Tibial nerve (tissue), 4 donors: ENCODE data around the gene DIPK2A. TPM values are rescaled to one million over a fixed set of nuclear protein-coding genes. Genes with fewer than 3 reads are reported as not detected.

Experiments used
- DNase-seq, 2 donors: peaks; one replicate each; pipeline ENCODE4 v3.0.0-alpha.2; 2019; ENCODE audit warnings: low spot score in 2 of 2
- H3K27ac ChIP-seq, 4 donors: fragments of 200-600 bp; sonication (generic) in 3 of 4; one replicate each; pipeline ENCODE4 v1.5.1; 2017 to 2019; ENCODE audit warnings: mild to moderate bottlenecking in 1 of 4
- H3K27me3 ChIP-seq, 2 donors: fragments of 200-600 bp; sonication (generic) in 1 of 2; one replicate each; pipeline versions ENCODE4 v1.5.1 to v1.6.0; 2017 to 2019
- H3K36me3 ChIP-seq, 3 donors: fragments of 200-600 bp; sonication (generic); one replicate each; pipeline ENCODE4 v1.5.1; 2018 to 2019
- H3K4me1 ChIP-seq, 4 donors: fragments of 200-600 bp; sonication (generic) in 3 of 4; one replicate each; pipeline ENCODE4 v1.5.1; 2017 to 2019
- H3K4me3 ChIP-seq, 4 donors: fragments of 200-600 bp; sonication (generic) in 3 of 4; one replicate each; pipeline ENCODE4 v1.5.1; 2017 to 2019; ENCODE audit warnings: mild to moderate bottlenecking in 1 of 4, moderate library complexity in 1 of 4
- H3K9me3 ChIP-seq, 4 donors: fragments of 200-600 bp; sonication (generic) in 3 of 4; one replicate each; pipeline ENCODE4 v1.5.1; 2017 to 2019
- EP300 ChIP-seq, 2 donors: sonication (generic); formaldehyde crosslinking; IDR thresholded peaks; one replicate each; pipeline ENCODE4 v1.6.1; 2017; ENCODE audit warnings: antibody characterized with exemption in 2 of 2, mild to moderate bottlenecking in 1 of 2
- POLR2A ChIP-seq, 2 donors: fragments of 450-650 bp; IDR thresholded peaks; one replicate each; pipeline ENCODE4 v1.6.1; 2017; ENCODE audit warnings: antibody characterized with exemption in 2 of 2, mild to moderate bottlenecking in 2 of 2, moderate library complexity in 2 of 2
- WGBS, 2 donors: methylation state at CpG; one replicate each; pipeline ENCODE4 v1.1.5; 2018; 5-methylcytosine and 5-hydroxymethylcytosine counted together
- total RNA-seq, 4 donors: library from RNA; depleted of rRNA; stranded (reverse); fragments of >200 nt; gene quantifications; one replicate each; pipeline ENCODE4 v1.1.0, GENCODE V29; 2016
- TF ChIP-seq, protein P1 (sequence below), 5 experiments: fragments of 200-600 bp in 3 of 5; fragments of 450-650 bp in 2 of 5; sonication (generic) in 3 of 5; IDR thresholded peaks; one replicate each; pipeline ENCODE4 v1.5.1; 2016 to 2019; ENCODE audit warnings: antibody characterized with exemption in 5 of 5, mild to moderate bottlenecking in 3 of 5, moderate library complexity in 2 of 5

The DIPK2A gene
- total RNA-seq, 4 donors from 2014 or later = 24.7 to 42.2 (median 34.2) TPM

DNA sequence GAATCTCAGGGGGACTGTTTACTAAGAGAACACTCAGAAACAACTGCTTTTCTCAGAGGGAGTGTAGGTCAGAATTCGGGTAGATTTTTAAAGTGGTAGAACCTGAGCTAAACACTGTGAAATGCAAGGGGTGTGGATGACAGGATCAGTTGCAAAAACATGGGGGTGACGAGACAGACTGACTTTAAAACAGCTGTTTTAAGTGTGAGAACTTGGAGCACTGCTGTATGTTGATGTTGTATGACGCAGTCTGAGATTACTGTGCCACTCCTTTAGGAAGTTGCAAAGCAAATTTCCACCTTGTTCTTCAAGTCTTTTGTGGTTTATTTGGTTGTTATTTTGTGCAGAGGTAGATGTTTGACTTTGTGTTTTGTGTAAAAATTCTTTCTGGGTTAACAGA lies 36.8 kb upstream of the DIPK2A start:
- 43 to 72% methylated on average over 3 of the region's 3 CpGs for WGBS, 2 donors

DNA sequence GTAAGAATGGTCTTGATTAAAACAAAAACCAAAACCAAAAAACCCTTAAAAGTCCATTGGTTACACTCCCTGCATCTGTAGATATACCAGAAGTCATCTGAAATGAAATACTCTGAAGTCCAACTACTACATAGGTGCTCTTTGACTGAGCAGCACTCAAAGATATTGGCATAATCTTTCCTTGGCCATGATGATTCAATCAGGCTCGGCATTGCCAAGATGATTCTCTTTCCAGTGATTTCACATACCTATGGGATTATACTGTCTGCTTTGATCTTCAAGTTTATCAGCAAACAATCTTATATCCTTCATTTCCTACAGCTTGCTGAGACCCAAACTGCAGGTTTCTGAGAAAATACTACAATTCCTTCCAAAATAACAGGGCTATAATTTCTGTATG lies 35.9 kb upstream of the DIPK2A start:
- Histone ChIP-seq H3K4me3 (no peak overlapping the region), H3K27me3 (no peaks in the 10 kb centered on the region), H3K4me1 (no peaks in the 10 kb centered on the region), H3K27ac (no peak overlapping the region), H3K36me3 (no peaks in the 10 kb centered on the region), H3K9me3 (peaks cover 0 to 3% (median 0%) of the 10 kb centered on the region in 4 donors)
- 69 to 80% methylated on average over 1 of the region's 1 CpG for WGBS, 2 donors
- no peak for TF ChIP-seq EP300 (IDR thresholded peaks at IDR 0.05)
- no peak for TF ChIP-seq POLR2A (IDR thresholded peaks at IDR 0.05)
- TF ChIP-seq, protein P1, sequence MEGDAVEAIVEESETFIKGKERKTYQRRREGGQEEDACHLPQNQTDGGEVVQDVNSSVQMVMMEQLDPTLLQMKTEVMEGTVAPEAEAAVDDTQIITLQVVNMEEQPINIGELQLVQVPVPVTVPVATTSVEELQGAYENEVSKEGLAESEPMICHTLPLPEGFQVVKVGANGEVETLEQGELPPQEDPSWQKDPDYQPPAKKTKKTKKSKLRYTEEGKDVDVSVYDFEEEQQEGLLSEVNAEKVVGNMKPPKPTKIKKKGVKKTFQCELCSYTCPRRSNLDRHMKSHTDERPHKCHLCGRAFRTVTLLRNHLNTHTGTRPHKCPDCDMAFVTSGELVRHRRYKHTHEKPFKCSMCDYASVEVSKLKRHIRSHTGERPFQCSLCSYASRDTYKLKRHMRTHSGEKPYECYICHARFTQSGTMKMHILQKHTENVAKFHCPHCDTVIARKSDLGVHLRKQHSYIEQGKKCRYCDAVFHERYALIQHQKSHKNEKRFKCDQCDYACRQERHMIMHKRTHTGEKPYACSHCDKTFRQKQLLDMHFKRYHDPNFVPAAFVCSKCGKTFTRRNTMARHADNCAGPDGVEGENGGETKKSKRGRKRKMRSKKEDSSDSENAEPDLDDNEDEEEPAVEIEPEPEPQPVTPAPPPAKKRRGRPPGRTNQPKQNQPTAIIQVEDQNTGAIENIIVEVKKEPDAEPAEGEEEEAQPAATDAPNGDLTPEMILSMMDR (IDR thresholded peaks at IDR 0.05) = no peak
- no peak for DNase-seq

More for the DNA sequence above, 36.8 kb upstream of the DIPK2A start:
- Histone ChIP-seq H3K4me1 (no peaks in the 10 kb centered on the region), H3K27ac (no peak overlapping the region), H3K4me3 (no peak overlapping the region), H3K9me3 (peaks cover 0 to 3% (median 0%) of the 10 kb centered on the region in 4 donors), H3K27me3 (no peaks in the 10 kb centered on the region), H3K36me3 (no peaks in the 10 kb centered on the region)
- TF ChIP-seq EP300 (IDR thresholded peaks at IDR 0.05) (no peak), POLR2A (IDR thresholded peaks at IDR 0.05) (no peak)
- TF ChIP-seq, protein P1 (IDR thresholded peaks at IDR 0.05) = no peak
- no peak for DNase-seq

DNA sequence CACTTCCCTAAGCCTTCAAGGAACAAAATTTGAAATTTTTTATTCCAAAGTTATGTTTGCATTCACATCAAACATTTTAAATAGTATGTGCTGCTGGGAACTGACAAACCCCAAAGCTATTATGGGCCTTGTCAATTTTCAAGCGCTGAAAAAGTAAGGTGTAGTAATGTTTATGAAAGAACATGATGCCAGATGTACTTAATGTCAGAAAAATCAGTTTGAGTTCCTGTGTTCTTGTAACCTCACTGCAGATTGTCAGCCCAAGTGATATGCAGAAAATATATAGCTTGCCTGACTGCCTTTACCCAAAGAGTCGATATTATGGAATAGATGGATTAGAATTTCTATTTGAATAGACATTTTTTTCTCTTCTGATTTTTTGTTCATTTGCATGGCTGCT lies 20.8 kb upstream of the DIPK2A start:
- no peak overlapping the region for H3K27ac ChIP-seq
- WGBS, 2 donors = 92 to 95% methylated on average over 2 of the region's 2 CpGs
- no peak for DNase-seq
- H3K36me3 ChIP-seq = no peaks in the 10 kb centered on the region
- TF ChIP-seq, protein P1 (IDR thresholded peaks at IDR 0.05) = no peak
- no peak for TF ChIP-seq EP300 (IDR thresholded peaks at IDR 0.05)
- no peak for TF ChIP-seq POLR2A (IDR thresholded peaks at IDR 0.05)
- no peaks in the 10 kb centered on the region for H3K4me1 ChIP-seq
- no peaks in the 10 kb centered on the region for H3K9me3 ChIP-seq
- no peak overlapping the region for H3K4me3 ChIP-seq
- no peaks in the 10 kb centered on the region for H3K27me3 ChIP-seq

DNA sequence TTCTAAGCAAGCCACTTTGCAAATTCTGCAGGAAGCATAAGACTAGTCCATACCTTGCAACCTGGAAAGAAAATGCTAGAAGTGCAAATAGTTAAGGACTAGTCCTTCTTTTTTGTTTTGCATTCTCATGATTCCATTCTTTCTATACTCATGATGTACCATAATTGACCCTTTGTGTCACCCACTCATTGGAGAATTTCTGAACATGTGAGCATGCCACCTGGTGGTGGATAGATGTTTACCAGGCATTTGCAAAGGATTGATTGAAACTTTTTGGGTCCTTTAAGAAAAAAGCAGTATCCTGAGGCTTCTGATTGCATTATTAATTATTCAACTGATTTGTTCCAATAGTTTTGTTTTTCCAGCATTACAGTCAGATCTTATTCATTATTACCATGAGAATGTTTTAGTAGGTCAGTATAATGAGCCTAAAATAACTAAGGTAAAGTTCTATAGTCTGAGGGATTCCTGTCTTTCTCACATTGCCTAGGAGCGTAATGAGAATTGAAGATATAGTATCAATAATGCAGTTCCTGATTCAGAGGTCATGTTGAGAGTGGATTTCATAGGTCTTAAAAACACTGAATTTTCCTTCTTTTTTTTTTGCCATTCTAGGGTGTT lies 20.2 kb upstream of the DIPK2A start:
- no peak for TF ChIP-seq POLR2A (IDR thresholded peaks at IDR 0.05)
- TF ChIP-seq, protein P1 (IDR thresholded peaks at IDR 0.05) = peak; percentile 41 to 60 (median 59)
- H3K4me1 ChIP-seq = no peaks in the 10 kb centered on the region

DNA sequence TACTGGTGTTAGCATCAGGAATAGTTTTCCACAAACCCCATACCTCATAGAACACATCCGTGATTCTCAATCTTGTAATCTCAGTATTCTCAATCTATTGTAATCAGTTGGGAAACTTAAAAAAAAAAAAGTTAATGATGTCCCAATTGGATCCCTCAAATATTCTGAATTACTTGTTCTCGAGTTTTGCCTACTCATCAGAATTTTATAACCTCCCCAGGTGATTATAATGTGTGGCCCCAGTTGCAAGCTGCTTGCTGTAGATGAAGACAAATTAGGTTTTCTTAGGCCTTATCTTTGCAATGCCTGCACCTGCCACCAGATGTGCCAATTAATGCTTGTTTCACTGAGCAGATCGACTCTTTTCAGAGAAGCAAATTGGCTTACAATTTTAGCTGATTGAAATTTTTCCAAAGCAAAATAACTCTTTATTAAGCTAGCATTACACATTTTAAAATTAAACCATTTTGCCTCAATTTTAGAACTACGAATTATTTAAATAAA lies 19.0 kb upstream of the DIPK2A start:
- no peak for TF ChIP-seq EP300 (IDR thresholded peaks at IDR 0.05)
- no peak for TF ChIP-seq POLR2A (IDR thresholded peaks at IDR 0.05)
- TF ChIP-seq, protein P1 (IDR thresholded peaks at IDR 0.05) = no peak
- Histone ChIP-seq H3K4me3 (no peak overlapping the region), H3K27me3 (no peaks in the 10 kb centered on the region), H3K27ac (no peak overlapping the region), H3K36me3 (no peaks in the 10 kb centered on the region), H3K4me1 (no peaks in the 10 kb centered on the region), H3K9me3 (no peaks in the 10 kb centered on the region)
- DNase-seq = no peak
- WGBS, 2 donors = 68 to 73% methylated on average over 4 of the region's 4 CpGs

More for the DNA sequence above, 20.2 kb upstream of the DIPK2A start:
- whole genome bisulfite sequencing, 2 donors = 91 to 100% methylated on average over 1 of the region's 1 CpG
- no peaks in the 10 kb centered on the region for H3K27me3 ChIP-seq
- no peak overlapping the region for H3K4me3 ChIP-seq
- DNase-seq = peak in 1 of 2 donors; percentile 41
- H3K27ac ChIP-seq = no peak overlapping the region
- H3K36me3 ChIP-seq = no peaks in the 10 kb centered on the region
- H3K9me3 ChIP-seq = no peaks in the 10 kb centered on the region
